RCC 7860 (cell line): Measurements from ENCODE around the gene ZNF57.
"Not testable (repeated sequence)": the region's sequence is repeated elsewhere in the genome, so short reads cannot be mapped to it uniquely, and the experiment has no call there.

Source experiments
- DNase-seq: peaks from one replicate; pipeline ENCODE4 v3.0.0-alpha.2; 2015; ENCODE audit warnings: low spot score
- FAIRE-seq: peaks from 2 replicates; lab custom pipeline; 2012; peaks lifted over from hg19 to GRCh38; lab: Jason Lieb, UNC

Gene ZNF57

DNA sequence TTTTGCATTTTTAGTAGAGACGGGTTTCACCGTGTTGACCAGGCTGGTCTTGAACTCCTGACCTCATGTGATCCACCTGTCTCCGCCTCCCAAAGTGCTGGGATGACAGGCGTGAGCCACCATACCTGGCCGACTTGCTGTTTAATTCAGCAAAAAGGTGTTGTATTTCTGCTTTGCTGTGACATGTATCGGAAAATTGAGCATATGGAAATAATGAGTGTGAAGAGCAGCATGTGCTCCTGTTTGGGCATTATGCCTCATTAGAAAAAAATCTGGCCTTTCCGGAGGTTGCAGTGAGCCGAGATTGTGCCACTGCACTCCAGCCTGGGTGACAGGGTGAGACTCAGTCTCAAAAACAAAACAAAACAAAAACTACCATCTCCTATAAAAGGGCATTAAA lies 10.2 kb upstream of the ZNF57 start:
- not testable (repeated sequence) for FAIRE-seq, DNase-seq

DNA sequence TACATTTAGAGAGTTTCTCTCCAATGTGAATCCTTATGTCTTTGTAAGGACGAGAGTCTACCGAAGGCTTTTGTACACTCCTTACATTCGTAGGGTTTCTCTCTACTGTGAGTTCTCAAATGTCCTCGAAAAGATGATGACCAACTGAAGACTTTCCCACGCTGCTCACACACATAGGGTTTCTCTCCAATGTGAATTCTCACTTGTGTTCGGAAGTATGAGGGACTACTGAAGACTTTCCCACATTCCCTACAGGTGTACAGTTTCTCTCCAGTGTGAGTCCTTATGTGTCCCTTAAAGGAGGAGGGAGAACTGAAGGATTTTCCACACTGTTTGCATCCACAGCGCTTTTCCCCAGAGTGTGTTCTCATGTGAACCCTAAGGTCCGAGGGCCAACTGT lies 4.0 kb upstream of the ZNF57 start:
- DNase-seq, result no peak

DNA sequence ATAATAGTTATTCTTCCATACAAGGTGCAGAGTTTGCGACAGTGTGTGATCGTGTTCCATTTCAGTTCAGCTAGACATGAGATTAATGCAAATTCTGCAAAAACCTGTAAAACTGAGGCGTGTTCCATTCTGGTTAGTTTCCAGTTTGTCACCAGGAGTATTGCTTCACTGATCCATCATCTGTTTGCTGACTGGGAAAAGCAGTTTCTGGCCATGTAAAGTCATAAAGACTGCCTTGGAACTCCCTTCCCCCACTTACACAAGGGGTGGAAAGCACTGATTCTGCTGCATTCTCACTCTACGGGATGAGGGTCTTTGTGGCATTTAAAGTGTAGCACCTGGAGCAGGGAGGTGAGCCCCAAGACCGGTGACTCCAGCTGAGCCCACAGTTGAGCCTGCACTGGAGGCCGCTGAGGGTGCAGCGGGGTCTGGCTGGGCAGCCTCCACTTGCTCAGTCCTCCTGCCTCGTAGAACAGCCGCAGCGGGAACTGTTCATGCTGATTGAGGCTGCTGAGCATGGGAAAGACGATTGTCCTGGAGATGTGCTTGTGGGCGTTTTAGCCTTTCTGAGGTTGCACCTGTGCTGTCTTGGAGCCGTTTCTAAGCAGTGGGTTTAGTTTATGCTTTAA lies 2.0 kb downstream of the ZNF57 start:
- DNase-seq (no peak), FAIRE-seq (no peak)

More for the DNA sequence above, 4.0 kb upstream of the ZNF57 start:
- FAIRE-seq, result no peak

- FAIRE-seq, DNase-seq: not testable (repeated sequence)
These were observed 2.6 kb downstream of the ZNF57 start for GRCh38 chr19:2903326-2903725.

DNA sequence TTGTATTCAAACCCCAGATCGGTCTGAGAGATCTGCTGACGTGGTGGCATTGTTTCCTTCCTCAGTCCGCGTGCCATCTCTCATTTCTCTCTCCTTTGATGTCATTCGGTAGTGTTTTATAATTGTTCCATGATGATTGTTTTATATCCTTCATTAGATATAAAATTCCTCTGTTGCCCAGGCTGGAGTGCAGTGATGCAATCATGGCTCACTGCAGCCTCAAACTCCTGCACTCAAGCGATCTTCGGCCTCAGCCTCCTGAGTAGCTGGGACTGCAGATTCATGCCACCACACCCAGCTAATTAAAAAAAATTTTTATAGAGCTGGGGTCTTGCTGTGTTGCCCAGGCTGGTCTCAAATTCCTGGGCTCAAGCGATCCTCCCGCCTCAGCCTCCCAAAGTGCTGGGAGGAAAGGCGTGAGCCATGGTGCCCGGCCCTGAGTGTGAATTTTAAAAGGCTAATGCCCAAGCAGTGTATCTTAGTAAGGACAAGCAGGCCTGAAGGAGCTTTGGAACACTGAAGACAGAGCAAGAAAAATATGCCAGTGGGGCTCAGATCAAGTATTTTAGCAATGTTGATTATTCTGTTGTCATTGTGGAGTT lies 5.3 kb downstream of the ZNF57 start:
- DNase-seq (no peak), FAIRE-seq (no peak)

DNA sequence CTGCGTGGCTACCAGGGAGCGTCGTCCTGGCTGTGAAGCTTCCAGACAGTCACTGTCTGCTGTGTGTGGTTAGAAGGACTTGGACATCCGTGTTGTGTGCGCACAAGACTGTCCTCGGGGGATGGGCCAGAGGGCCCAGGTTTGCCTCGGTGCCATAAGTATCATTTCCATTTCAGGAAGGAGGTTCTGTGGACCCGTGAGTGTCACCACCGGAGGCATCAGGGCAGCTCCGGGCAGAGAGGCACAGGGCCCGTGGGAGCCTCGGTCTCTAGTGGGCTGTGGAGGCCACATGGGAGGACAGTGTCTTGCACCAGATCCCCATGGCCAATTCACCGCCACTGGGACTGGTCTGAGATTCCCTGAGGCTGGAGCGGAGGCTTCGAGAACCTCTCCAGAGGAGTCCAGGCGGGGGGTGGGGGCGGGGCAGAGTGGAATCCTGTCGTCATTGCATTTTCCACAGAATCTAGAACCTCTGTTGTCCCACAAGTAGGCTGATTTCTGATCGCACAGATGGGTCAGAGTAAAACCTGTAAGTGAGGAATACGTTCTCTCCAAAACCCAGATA lies 6.0 kb downstream of the ZNF57 start:
- FAIRE-seq, result no peak

GRCh38 chr19:2912306-2912705 lies 11.6 kb downstream of the ZNF57 start:
- DNase-seq, result no peak
- no peak for FAIRE-seq

More for the DNA sequence above, 6.0 kb downstream of the ZNF57 start:
- no peak for DNase-seq

- FAIRE-seq, result no peak
- DNase-seq, result no peak
These were observed 16.8 kb downstream of the ZNF57 start for GRCh38 chr19:2917275-2918184.

- FAIRE-seq (no peak), DNase-seq (peak; percentile 13)
These were observed 22.3 kb downstream of the ZNF57 start for GRCh38 chr19:2922987-2923386.

- FAIRE-seq (no peak), DNase-seq (no peak)
These were observed 22.8 kb downstream of the ZNF57 start for GRCh38 chr19:2923510-2923909.

- DNase-seq (no peak), FAIRE-seq (no peak)
These were observed 25.8 kb downstream of the ZNF57 start for GRCh38 chr19:2926341-2927031.

DNA sequence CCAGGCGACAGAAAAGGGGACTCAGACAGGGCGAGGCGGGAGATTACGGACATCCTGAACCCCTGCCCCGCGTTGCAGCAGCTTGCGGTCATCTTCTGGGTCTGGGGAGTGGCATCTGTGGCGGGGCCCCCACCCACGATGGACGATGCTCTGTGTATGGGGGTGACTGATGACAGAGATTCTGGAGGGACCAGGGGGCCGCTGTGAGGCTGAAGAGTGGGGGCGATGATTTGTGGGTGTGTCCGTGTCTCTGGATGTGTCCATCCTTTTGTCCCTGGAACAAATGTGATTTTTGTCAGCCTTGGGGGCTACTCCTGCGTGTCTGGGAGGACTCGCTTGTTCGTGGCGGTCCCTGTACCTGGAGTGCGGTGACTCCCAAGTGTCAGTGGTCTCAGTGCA lies 26.3 kb downstream of the ZNF57 start:
- no peak for DNase-seq
- FAIRE-seq, result no peak

DNA sequence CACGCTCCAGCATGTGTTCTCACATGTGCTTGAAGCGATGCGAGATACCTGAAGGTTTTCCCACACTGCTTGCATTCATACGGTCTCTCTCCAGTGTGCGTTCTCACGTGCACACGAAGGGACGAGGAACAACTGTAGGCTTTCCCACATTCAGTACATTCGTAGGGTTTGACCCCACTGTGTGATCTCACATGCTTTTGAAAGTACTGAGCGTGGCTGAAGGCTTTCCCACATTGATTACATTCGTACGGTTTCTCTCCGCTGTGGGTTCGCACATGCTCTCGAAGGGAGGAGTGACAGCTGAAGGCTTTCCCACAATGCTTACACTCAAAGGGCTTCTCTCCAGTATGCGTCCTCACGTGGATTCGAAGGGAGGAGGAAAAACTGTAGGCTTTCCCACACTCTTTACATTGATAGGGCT lies 32.8 kb downstream of the ZNF57 start:
- FAIRE-seq (no peak), DNase-seq (no peak)

DNA sequence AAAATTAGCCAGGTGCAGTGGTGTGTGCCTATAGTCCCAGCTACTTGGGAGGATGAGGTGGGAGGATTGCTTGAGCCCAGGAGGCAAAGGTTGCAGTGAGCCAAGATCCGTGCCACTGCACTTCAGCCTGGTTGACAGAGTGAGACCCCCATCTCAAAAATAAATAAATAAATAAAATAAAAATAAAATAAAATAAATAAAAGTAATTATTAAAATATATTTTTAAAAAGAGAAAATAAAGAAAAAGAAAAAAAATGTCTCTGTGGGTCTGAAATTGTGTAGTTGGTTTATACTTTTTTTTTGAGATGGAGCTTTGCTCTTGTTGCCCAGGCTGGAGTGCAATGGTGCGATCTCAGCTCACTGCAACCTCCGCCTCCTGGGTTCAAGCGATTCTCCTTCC lies 35.1 kb downstream of the ZNF57 start:
- FAIRE-seq, DNase-seq: not testable (repeated sequence)

- FAIRE-seq (no peak), DNase-seq (no peak)
These were observed 42.4 kb downstream of the ZNF57 start for GRCh38 chr19:2942928-2943640.

DNA sequence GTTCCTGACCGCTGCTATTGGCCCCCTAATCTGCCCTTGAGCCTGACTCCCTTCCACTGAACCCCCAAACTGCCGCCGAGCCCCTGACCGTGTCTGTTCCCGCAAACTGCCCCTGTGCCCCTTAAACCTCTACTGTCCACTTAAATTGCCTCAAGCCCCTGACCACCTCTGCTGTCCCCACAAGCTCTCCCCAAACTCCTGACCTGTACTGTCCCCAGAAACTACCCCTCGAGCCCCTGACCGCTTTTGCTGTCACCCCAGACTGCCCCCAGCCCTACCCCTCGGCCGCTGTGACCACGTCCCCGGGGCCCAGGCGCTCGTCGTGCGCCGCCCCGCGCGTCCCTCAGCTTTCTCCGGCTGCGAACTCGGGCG lies 43.7 kb downstream of the ZNF57 start:
- no peak for DNase-seq
- no peak for FAIRE-seq

DNA sequence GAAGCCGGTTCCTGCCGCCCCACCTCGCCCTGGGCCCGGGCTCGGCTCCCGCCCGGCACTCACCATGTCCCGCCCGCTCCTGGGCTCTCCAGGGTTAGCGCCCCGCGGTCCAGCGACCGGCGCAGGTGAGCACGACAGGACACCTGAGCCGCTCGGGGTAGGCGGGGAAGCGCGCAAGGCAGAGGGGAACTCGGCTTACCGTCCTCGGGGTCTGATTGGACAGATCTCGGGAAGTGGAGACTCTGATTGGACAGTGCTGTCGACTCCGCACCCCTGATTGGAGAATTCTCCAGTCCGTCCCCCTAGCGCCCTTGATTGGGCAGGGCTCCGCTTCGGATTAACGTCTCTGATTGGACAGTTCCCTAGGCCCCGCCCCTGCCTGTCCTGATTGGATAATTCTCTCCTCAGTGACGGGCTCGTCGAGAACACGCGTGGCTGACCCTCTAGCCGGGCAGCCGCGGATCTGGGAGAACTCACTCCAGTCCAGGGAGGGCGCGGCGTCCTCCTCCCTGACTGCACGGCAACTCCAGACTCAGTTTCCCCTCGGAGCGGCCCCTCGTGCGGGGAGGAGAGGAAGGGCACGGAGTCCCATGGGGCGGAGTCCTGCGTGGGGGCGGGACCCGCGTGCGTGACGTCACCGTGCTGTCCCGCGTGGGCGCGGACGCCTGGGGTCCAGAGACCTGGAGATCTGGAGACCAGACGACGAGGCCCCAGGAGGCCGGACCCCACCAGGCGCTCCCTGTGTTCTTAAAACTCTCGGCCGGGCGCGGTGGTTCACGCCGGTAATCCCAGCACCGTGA lies 44.2 kb downstream of the ZNF57 start, which contains the start of gene ZNF77:
ZNF77 (minus strand) TSS at position 197 of the 800 bp plus-strand sequence; CDS start at position 66, 131 bp downstream.
- peak; percentile 94 for FAIRE-seq
- peak; percentile 97 for DNase-seq

DNA sequence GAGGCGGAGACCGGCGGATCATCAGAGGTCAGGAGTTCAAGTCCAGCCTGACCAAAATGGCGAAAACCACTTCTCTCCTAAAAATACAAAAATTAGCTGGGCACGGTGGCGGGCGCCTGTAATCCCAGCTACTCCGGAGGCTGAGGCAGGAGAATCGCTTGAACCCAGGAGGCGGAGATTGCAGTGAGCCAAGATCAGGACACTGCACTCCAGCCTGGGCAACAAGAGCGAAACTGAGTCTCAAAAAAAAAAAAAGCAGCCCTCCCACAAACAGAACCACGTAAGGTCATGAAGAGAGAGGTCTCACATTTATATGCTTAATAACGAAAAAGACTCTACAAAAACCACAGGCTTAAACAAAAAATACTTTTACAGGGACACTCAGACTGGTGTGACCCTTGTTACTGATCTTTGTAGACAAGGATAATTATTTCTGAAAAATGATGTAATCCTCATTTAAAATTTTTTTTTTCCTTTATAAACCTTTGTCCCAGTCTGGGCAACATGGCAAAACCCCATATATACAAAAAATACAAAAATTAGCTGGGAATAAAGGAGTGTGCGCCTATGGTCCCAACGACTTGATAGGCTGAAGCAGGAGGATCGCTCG lies 45.0 kb downstream of the ZNF57 start:
- DNase-seq (no peak), FAIRE-seq (no peak)

- FAIRE-seq (no peak), DNase-seq (peak; percentile 5)
These were observed 49.2 kb downstream of the ZNF57 start for GRCh38 chr19:2949939-2950285.
